ENCODE data around the gene ASMT.

DNA sequence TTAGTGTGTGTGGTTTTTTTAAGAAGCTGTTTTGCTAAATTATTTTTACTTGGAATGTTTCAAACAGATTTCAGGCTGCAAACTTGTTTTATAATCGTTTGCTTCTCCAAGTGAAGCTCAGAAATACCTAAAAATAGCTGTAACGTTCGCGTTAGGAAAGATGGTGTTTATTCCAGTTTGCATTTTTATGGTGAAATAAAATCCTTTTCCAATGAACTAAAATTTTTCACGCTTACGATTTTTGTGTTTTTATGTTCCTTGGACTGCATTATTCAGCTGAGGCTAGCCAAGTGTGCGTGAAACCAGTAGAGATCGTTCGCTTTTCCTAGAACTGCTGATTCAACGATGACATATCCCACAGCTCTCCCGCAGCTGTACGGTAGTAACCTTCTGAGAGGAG is 12.6 kb upstream of the ASMT start:
- TF ChIP-seq, protein P1, sequence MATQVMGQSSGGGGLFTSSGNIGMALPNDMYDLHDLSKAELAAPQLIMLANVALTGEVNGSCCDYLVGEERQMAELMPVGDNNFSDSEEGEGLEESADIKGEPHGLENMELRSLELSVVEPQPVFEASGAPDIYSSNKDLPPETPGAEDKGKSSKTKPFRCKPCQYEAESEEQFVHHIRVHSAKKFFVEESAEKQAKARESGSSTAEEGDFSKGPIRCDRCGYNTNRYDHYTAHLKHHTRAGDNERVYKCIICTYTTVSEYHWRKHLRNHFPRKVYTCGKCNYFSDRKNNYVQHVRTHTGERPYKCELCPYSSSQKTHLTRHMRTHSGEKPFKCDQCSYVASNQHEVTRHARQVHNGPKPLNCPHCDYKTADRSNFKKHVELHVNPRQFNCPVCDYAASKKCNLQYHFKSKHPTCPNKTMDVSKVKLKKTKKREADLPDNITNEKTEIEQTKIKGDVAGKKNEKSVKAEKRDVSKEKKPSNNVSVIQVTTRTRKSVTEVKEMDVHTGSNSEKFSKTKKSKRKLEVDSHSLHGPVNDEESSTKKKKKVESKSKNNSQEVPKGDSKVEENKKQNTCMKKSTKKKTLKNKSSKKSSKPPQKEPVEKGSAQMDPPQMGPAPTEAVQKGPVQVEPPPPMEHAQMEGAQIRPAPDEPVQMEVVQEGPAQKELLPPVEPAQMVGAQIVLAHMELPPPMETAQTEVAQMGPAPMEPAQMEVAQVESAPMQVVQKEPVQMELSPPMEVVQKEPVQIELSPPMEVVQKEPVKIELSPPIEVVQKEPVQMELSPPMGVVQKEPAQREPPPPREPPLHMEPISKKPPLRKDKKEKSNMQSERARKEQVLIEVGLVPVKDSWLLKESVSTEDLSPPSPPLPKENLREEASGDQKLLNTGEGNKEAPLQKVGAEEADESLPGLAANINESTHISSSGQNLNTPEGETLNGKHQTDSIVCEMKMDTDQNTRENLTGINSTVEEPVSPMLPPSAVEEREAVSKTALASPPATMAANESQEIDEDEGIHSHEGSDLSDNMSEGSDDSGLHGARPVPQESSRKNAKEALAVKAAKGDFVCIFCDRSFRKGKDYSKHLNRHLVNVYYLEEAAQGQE (IDR thresholded peaks at IDR 0.05; ENCODE audit: insufficient replicate concordance, low read depth), result no peak
- TF ChIP-seq, protein P2, sequence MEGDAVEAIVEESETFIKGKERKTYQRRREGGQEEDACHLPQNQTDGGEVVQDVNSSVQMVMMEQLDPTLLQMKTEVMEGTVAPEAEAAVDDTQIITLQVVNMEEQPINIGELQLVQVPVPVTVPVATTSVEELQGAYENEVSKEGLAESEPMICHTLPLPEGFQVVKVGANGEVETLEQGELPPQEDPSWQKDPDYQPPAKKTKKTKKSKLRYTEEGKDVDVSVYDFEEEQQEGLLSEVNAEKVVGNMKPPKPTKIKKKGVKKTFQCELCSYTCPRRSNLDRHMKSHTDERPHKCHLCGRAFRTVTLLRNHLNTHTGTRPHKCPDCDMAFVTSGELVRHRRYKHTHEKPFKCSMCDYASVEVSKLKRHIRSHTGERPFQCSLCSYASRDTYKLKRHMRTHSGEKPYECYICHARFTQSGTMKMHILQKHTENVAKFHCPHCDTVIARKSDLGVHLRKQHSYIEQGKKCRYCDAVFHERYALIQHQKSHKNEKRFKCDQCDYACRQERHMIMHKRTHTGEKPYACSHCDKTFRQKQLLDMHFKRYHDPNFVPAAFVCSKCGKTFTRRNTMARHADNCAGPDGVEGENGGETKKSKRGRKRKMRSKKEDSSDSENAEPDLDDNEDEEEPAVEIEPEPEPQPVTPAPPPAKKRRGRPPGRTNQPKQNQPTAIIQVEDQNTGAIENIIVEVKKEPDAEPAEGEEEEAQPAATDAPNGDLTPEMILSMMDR (IDR thresholded peaks at IDR 0.05; ENCODE audit: insufficient read depth, low read length), result no peak

Data from HL-60 (cell line).